Progenitor cell of endocrine pancreas (in vitro differentiated cells): ENCODE data around the gene OGA. TPM values are rescaled to one million over a fixed set of nuclear protein-coding genes. Genes with fewer than 3 reads are reported as not detected.

Source experiments
- DNase-seq: peaks from one replicate; pipeline ENCODE4 v3.0.0; 2021; ENCODE audit warnings: low spot score; ENCODE audit not compliant: unreplicated experiment
- H3K27ac Mint-ChIP-seq: 2 replicates; pipeline ENCODE4 v1.8.0; 2021; ENCODE audit warnings: mild to moderate bottlenecking, moderate library complexity, mixed read lengths
- H3K27me3 Mint-ChIP-seq: 2 replicates; pipeline ENCODE4 v1.8.0; 2021; ENCODE audit warnings: mixed read lengths
- H3K36me3 Mint-ChIP-seq: 2 replicates; pipeline ENCODE4 v1.8.0; 2022; ENCODE audit warnings: mixed read lengths; ENCODE audit not compliant: insufficient read depth
- H3K4me1 Mint-ChIP-seq: 2 replicates; pipeline ENCODE4 v1.8.0; 2021; ENCODE audit warnings: low read depth, mixed read lengths
- H3K4me3 Mint-ChIP-seq: 2 replicates; pipeline ENCODE4 v1.8.0; 2021; ENCODE audit warnings: low read depth, mild to moderate bottlenecking, moderate library complexity, mixed read lengths
- H3K9me3 Mint-ChIP-seq: 2 replicates; pipeline ENCODE4 v1.8.0; 2021; ENCODE audit warnings: low read depth, mixed read lengths
- total RNA-seq: library from RNA; stranded (reverse); gene quantifications from 2 replicates; pipeline ENCODE4 v1.2.1, GENCODE V29; 2021
- TF ChIP-seq, protein P1 (sequence below): fragments of 200-600 bp; sonication (generic); IDR thresholded peaks from one replicate; pipeline ENCODE4 v1.5.0; 2021; ENCODE audit warnings: antibody characterized with exemption, mild to moderate bottlenecking; ENCODE audit not compliant: unreplicated experiment

The OGA gene
- total RNA-seq, 1 donor from 2014 or later = 148 TPM

DNA sequence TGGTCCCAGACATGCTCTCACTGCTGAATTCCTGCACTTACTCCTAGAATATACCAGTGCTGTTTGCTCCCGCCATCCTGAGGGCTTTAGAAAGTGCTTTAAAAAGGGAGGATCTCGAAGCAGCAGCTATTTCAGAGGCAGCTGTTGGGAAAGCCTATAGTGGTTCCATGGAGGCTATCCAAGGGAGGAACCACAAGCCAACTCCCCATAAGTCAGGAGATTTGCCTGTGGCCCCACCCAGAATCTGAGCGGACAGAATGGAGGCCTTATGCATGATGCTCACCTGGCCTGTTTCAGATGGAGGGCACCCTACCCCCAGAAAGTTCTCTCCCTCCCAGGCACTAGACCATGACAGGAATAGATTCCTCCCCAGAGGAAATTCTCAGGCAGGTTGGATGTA, 27.6 kb upstream of the OGA start:
- Mint-ChIP-seq H3K27me3 (peaks cover 40% of the 10 kb centered on the region), H3K27ac (no peak overlapping the region), H3K36me3 (peaks cover 5% of the 10 kb centered on the region), H3K9me3 (no peaks in the 10 kb centered on the region), H3K4me1 (peaks cover 10% of the 10 kb centered on the region), H3K4me3 (no peak overlapping the region)
- no peak for DNase-seq
- TF ChIP-seq, protein P1, sequence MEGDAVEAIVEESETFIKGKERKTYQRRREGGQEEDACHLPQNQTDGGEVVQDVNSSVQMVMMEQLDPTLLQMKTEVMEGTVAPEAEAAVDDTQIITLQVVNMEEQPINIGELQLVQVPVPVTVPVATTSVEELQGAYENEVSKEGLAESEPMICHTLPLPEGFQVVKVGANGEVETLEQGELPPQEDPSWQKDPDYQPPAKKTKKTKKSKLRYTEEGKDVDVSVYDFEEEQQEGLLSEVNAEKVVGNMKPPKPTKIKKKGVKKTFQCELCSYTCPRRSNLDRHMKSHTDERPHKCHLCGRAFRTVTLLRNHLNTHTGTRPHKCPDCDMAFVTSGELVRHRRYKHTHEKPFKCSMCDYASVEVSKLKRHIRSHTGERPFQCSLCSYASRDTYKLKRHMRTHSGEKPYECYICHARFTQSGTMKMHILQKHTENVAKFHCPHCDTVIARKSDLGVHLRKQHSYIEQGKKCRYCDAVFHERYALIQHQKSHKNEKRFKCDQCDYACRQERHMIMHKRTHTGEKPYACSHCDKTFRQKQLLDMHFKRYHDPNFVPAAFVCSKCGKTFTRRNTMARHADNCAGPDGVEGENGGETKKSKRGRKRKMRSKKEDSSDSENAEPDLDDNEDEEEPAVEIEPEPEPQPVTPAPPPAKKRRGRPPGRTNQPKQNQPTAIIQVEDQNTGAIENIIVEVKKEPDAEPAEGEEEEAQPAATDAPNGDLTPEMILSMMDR = no peak

DNA sequence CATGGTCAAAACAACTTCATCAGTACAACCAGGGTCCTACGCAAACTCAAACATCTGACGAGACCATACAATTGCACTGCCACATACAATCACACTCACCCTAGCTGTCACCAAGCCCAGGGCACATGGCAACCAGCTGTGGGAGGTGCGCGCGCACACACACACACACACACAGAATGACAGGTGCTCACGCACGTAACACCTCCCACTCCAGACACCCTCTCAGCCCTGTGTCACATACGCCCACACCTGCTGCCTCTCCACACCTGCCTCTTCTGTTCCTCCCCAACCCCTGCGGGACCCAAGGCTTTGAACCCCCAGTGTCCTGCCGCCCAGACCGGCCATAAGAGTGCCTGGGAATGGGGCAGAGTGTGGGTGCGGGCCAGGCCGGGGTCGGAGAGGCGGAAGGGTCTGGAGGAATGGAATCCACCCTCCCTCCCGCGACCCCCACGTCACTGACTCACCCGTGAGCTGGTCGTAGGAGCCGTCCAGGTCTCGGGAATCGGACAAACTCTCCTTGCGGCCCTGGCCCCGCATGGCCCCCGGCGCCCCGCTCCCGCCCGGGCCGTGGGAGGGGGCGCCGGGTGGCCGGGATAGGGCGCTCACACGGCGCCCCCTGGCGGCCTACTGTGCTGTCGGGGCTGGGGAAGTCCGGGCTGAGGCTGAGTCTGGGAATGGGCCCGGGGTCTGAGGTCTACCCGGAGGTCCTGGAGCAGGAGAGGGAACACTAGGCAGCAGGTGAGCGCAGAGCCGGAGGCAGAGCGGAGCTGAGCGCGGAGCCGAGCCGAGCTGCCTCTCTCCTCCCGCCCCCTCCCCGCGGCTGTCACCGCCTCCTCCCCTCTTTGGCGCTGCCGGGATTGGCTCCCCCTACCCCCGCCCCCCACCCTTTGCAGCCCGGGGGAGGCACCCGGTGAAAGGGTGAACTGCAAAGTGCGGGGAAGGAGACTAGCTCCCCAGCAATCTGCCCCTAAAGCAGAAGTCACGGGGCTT, 25.1 kb upstream of the OGA start, which contains the start of gene KCNIP2:
Gene KCNIP2, minus strand, starts transcription at position 769 of the 990 bp plus-strand sequence. Its CDS starts 232 bp downstream, at position 537.
- Mint-ChIP-seq H3K4me1 (peaks cover 15% of the 10 kb centered on the region), H3K4me3 (peak within 1 kb of the TSS; percentile 45)
- DNase-seq = peak; percentile 41

DNA sequence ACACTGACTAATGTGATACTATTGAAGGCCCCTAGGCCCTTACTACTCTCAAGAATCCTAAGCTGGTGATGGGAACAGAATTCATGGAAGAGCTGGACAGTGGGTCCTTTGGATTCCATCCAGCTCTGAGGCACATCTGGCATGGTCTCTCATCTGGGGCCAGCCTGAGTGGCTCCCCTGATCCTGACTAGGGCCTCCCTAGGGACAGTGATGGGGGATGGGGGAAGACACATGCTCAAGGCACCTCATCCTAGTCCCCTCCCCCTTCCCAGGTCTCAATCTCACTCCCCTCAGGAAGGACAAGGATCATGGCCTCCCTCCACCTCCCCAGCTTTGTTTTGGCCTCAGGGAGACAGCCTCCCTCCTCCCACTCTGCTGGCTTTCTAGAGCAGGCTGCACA, 23.6 kb upstream of the OGA start:
- TF ChIP-seq, protein P1 = no peak
- Mint-ChIP-seq H3K27me3 (peaks cover 57% of the 10 kb centered on the region), H3K9me3 (no peaks in the 10 kb centered on the region), H3K27ac (no peak overlapping the region), H3K4me1 (peaks cover 15% of the 10 kb centered on the region), H3K4me3 (no peak overlapping the region), H3K36me3 (peaks cover 3% of the 10 kb centered on the region)
- no peak for DNase-seq

More for the DNA sequence above, 25.1 kb upstream of the OGA start, which contains the start of gene KCNIP2:
- TF ChIP-seq, protein P1 = peak; percentile 71
- H3K27ac Mint-ChIP-seq = peak within 1 kb of the TSS; percentile 63
- no peaks in the 10 kb centered on the region for H3K9me3 Mint-ChIP-seq
- peaks cover 57% of the 10 kb centered on the region for H3K27me3 Mint-ChIP-seq
- peaks cover 5% of the 10 kb centered on the region for H3K36me3 Mint-ChIP-seq

DNA sequence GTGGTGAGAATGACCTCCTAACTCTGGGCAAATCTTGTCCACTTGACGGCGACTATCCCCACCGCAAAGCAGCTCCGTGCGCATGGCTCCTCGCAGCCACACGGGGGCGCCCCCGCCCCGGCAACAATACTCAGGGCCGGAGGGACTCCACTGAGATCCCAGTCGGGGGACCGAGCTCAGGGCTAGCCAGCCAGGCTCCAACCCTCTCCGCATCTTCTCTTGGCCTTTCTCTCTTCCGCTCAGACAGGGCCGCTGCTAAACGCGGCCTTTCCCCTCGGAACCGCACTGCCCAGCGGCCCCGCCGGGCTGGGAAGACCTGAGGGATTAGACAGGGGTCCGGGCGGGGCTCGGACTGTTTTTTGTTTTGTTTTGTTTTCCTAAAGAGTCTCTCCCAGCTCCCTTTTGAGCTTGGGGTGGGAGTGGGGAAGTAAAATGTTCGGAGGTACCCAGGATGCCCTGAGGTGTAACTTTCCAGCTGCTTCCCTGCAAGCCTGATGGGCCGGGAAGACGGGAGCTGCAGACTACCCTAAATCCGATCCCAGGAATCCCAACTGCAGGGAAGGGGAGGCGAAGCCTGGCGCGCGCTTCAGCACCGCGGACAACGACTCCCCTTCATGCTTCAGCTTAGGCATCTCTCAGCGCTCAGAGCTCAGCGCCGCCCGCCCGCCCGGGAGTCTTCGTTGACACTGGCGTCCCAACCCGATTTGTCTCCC, 22.7 kb upstream of the OGA start:
- Mint-ChIP-seq H3K4me1 (peaks cover 15% of the 10 kb centered on the region), H3K36me3 (peaks cover 3% of the 10 kb centered on the region), H3K4me3 (peak overlapping the region; percentile 29), H3K27me3 (peaks cover 57% of the 10 kb centered on the region), H3K27ac (peak overlapping the region; percentile 8), H3K9me3 (no peaks in the 10 kb centered on the region)
- DNase-seq = peak; percentile 79
- TF ChIP-seq, protein P1 = peak; percentile 96

DNA sequence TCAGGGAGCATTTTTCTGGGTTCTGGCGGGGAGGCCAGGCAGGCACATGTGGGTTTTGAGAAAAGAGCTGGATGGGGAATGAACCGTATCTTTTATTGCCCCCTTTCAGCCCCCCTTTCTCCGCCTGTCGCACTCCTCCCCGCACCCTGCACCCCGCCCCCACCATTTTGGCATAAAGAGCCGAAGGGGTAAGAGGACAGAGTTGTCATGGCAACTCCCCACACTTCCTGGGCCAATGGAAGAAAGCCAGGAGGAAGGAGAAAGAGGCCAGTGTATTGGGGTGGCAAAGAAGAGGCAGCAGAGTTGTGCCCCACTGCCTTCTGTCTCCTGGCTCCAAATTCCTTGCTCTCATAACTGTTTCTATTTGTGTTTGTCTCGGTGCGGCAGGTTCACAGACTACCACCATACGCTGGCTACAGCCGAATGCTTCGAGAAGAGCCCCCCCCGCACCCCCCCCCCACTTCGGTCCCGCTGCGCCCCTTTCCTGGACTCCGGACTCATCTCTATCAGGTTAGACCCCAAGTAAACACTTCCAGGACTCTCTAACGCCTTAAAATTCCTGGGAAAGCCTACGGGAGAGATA, 21.9 kb upstream of the OGA start:
- H3K36me3 Mint-ChIP-seq = peaks cover 1% of the 10 kb centered on the region
- DNase-seq = no peak
- H3K4me1 Mint-ChIP-seq = peaks cover 15% of the 10 kb centered on the region
- no peaks in the 10 kb centered on the region for H3K9me3 Mint-ChIP-seq
- TF ChIP-seq, protein P1 = no peak
- H3K27me3 Mint-ChIP-seq = peaks cover 54% of the 10 kb centered on the region
- H3K27ac Mint-ChIP-seq = peak overlapping the region; percentile 8
- peak overlapping the region; percentile 29 for H3K4me3 Mint-ChIP-seq
